ENCODE measurements around the gene ASCC2.

- TF ChIP-seq, protein P1, sequence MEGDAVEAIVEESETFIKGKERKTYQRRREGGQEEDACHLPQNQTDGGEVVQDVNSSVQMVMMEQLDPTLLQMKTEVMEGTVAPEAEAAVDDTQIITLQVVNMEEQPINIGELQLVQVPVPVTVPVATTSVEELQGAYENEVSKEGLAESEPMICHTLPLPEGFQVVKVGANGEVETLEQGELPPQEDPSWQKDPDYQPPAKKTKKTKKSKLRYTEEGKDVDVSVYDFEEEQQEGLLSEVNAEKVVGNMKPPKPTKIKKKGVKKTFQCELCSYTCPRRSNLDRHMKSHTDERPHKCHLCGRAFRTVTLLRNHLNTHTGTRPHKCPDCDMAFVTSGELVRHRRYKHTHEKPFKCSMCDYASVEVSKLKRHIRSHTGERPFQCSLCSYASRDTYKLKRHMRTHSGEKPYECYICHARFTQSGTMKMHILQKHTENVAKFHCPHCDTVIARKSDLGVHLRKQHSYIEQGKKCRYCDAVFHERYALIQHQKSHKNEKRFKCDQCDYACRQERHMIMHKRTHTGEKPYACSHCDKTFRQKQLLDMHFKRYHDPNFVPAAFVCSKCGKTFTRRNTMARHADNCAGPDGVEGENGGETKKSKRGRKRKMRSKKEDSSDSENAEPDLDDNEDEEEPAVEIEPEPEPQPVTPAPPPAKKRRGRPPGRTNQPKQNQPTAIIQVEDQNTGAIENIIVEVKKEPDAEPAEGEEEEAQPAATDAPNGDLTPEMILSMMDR (IDR thresholded peaks at IDR 0.05 in 4 of 5, conservative IDR thresholded peaks at IDR 0.05 in 1 of 5) = no peak
- no peak for TF ChIP-seq POLR2A (IDR thresholded peaks at IDR 0.05)
Measured at GRCh38 chr22:29815580-29815979, 22.5 kb downstream of the ASCC2 start.

Measured in gastrocnemius medialis (tissue), 4 donors.